C4-2B (cell line): Measurements from ENCODE around the gene TP53TG5.

Experiments
- CTCF ChIP-seq: fragments of 450-650 bp; conservative IDR thresholded peaks from 2 replicates; pipeline ENCODE4 v1.5.1; 2017; ENCODE audit warnings: mild to moderate bottlenecking
- ZFX ChIP-seq: fragments of 450-650 bp; IDR thresholded peaks from 2 replicates; pipeline ENCODE4 v1.6.1; 2017

GRCh38 chr20:45415822-45416637, 37.9 kb upstream of the TP53TG5 start, which contains the start of gene PIGT:
- no peak for TF ChIP-seq CTCF
- TF ChIP-seq ZFX = no peak
